B cell (primary cell): ENCODE results near the gene SIRPG. TPM values are rescaled to one million over a fixed set of nuclear protein-coding genes. Genes with fewer than 3 reads are reported as not detected.

ENCODE experiments used
- ATAC-seq: fragments of 200-7000 bp; cut with Tn5 transposase; one replicate; pipeline ENCODE4 v1.10.0; 2021; ENCODE audit warnings: low read depth, mild to moderate bottlenecking, moderate number of reproducible peaks, moderate library complexity
- CTCF ChIA-PET: fragments of 350-600 bp; sonication (Branson Sonifier 250); formaldehyde crosslinking; loops from one replicate; lab custom pipeline; 2021; ENCODE audit warnings: antibody characterized with exemption, inconsistent platforms; lab: Charles Lee
- POLR2A ChIA-PET: fragments of 350-600 bp; sonication (Branson Sonifier 250); formaldehyde crosslinking; loops from one replicate; lab custom pipeline; 2021; ENCODE audit warnings: antibody characterized with exemption; lab: Charles Lee
- DNase-seq: peaks from one replicate; pipeline ENCODE4 v3.0.0; 2013
- H2AFZ ChIP-seq: 2 replicates; pipeline ENCODE4 v1.6.1; 2012; ENCODE audit warnings: mild to moderate bottlenecking, low read depth, low read length; ENCODE audit not compliant: insufficient read depth, poor library complexity, severe bottlenecking
- H3K27ac ChIP-seq, 2 donors: 1 replicate in 1 of 2; 2 replicates in 1 of 2; pipeline ENCODE4 v1.5.1; 2012 to 2013; ENCODE audit warnings: low read length in 2 of 2, mild to moderate bottlenecking in 2 of 2, moderate library complexity in 1 of 2
- H3K27me3 ChIP-seq, 4 experiments: fragments of 200-600 bp in 1 of 4; sonication (generic) in 1 of 4; replicated peaks in 1 of 4; 1 replicate in 2 of 4; 2 replicates in 2 of 4; pipeline versions ENCODE4 v1.6.1 to v1.7.0; 2013 to 2016; ENCODE audit warnings: low read length in 3 of 4, mild to moderate bottlenecking in 2 of 4, mixed read lengths in 1 of 4, moderate library complexity in 1 of 4; ENCODE audit not compliant: insufficient read depth in 4 of 4, control insufficient read depth in 3 of 4; ENCODE audit errors: control extremely low read depth in 1 of 4
- H3K36me3 ChIP-seq, 2 experiments: replicated peaks in 1 of 2; 1 replicate in 1 of 2; 2 replicates in 1 of 2; pipeline versions ENCODE4 v1.6.1 to v1.7.1; 2013; ENCODE audit warnings: low read length in 1 of 2; ENCODE audit not compliant: insufficient read depth in 2 of 2, control insufficient read depth in 1 of 2; ENCODE audit errors: control extremely low read depth in 1 of 2, extremely low read depth in 1 of 2
- H3K4me1 ChIP-seq, 2 donors: fragments of 200-600 bp in 1 of 2; sonication (generic) in 1 of 2; 1 replicate in 1 of 2; 2 replicates in 1 of 2; pipeline versions ENCODE4 v1.5.1 to v1.6.1; 2013 to 2017; ENCODE audit warnings: low read length in 2 of 2; ENCODE audit not compliant: control insufficient read depth in 2 of 2, insufficient read depth in 2 of 2
- H3K4me2 ChIP-seq: replicated peaks from 2 replicates; pipeline ENCODE3; 2012; ENCODE audit warnings: mild to moderate bottlenecking, low read depth, low read length; ENCODE audit not compliant: poor library complexity, severe bottlenecking
- H3K4me3 ChIP-seq, 5 experiments: fragments of 200-600 bp in 1 of 5; sonication (generic) in 1 of 5; 1 replicate in 3 of 5; 2 replicates in 2 of 5; pipeline versions ENCODE4 v1.5.1 to v1.7.0; 2011 to 2016; ENCODE audit warnings: low read length in 4 of 5, mild to moderate bottlenecking in 4 of 5, low read depth in 2 of 5, control low read depth in 1 of 5, moderate library complexity in 1 of 5; ENCODE audit not compliant: insufficient read depth in 1 of 5; ENCODE audit errors: control extremely low read depth in 1 of 5, extremely low read depth in 1 of 5
- H3K79me2 ChIP-seq: fragments of 200-600 bp; sonication (generic); one replicate; pipeline ENCODE4 v1.6.0; 2016; ENCODE audit warnings: low read length; ENCODE audit not compliant: control insufficient read depth, insufficient read depth
- H3K9ac ChIP-seq: fragments of 200-600 bp; sonication (generic); 2 replicates; pipeline ENCODE4 v1.6.1; 2017; ENCODE audit warnings: mild to moderate bottlenecking, low read length, moderate library complexity
- H3K9me3 ChIP-seq, 3 donors: one replicate each; pipeline versions ENCODE4 v1.6.1 to v1.7.1; 2013; ENCODE audit warnings: low read length in 2 of 3; ENCODE audit not compliant: control insufficient read depth in 2 of 3, insufficient read depth in 1 of 3; ENCODE audit errors: control extremely low read depth in 1 of 3
- H4K20me1 ChIP-seq: 2 replicates; pipeline ENCODE4 v1.6.0; 2012; ENCODE audit warnings: mild to moderate bottlenecking, low read length; ENCODE audit not compliant: insufficient read depth, control insufficient read depth, poor library complexity, severe bottlenecking
- H3K27ac Mint-ChIP-seq: one replicate; pipeline ENCODE4 v1.8.0; 2021; ENCODE audit warnings: mixed read lengths
- H3K27me3 Mint-ChIP-seq: one replicate; pipeline ENCODE4 v1.8.0; 2021; ENCODE audit warnings: mixed read lengths
- H3K4me1 Mint-ChIP-seq: one replicate; pipeline ENCODE4 v1.8.0; 2021; ENCODE audit warnings: mixed read lengths
- H3K4me3 Mint-ChIP-seq: one replicate; pipeline ENCODE4 v1.8.0; 2021; ENCODE audit warnings: mixed read lengths
- H3K9me3 Mint-ChIP-seq: one replicate; pipeline ENCODE4 v1.8.0; 2022; ENCODE audit warnings: mixed read lengths; ENCODE audit not compliant: insufficient read depth
- EZH2 ChIP-seq: IDR thresholded peaks from 2 replicates; pipeline ENCODE4 v1.6.1; 2012; ENCODE audit warnings: borderline replicate concordance, low read depth, mild to moderate bottlenecking, moderate library complexity, low read length; ENCODE audit not compliant: insufficient read depth, poor library complexity, severe bottlenecking
- WGBS: methylation state at CpG from one replicate; pipeline ENCODE4 v1.1.5; 2013; ENCODE audit warnings: missing lambda C conversion rate; ENCODE audit not compliant: insufficient coverage; 5-methylcytosine and 5-hydroxymethylcytosine counted together
- intact Hi-C: fragments of 100-400 bp; cut with micrococcal nuclease; formaldehyde crosslinking; loops from one replicate; pipeline ENCODE4 v1.10.0; 2022
- polyA plus RNA-seq: library from polyadenylated mRNA; depleted of rRNA; stranded (reverse); fragments of >200 nt; gene quantifications from 2 replicates; pipeline ENCODE4 v1.2.3, GENCODE V29; 2012
- total RNA-seq, 2 donors: library from RNA; stranded (reverse); fragments of 120-200 nt in 1 of 2; gene quantifications; 1 replicate in 1 of 2; 2 replicates in 1 of 2; pipeline versions ENCODE4 v1.2.3 to v1.2.4, GENCODE V29; 2013 to 2022
- TF ChIP-seq, protein P1 (sequence below): fragments of 200-600 bp; IDR thresholded peaks from one replicate; pipeline ENCODE4 v1.8.0; 2022; ENCODE audit warnings: antibody characterized with exemption, mild to moderate bottlenecking

Gene SIRPG
- total and polyA plus RNA-seq, 2 donors (not counting 1 experiment from before 2014, with no cell fraction given): 0.09 TPM; not detected in 1

DNA sequence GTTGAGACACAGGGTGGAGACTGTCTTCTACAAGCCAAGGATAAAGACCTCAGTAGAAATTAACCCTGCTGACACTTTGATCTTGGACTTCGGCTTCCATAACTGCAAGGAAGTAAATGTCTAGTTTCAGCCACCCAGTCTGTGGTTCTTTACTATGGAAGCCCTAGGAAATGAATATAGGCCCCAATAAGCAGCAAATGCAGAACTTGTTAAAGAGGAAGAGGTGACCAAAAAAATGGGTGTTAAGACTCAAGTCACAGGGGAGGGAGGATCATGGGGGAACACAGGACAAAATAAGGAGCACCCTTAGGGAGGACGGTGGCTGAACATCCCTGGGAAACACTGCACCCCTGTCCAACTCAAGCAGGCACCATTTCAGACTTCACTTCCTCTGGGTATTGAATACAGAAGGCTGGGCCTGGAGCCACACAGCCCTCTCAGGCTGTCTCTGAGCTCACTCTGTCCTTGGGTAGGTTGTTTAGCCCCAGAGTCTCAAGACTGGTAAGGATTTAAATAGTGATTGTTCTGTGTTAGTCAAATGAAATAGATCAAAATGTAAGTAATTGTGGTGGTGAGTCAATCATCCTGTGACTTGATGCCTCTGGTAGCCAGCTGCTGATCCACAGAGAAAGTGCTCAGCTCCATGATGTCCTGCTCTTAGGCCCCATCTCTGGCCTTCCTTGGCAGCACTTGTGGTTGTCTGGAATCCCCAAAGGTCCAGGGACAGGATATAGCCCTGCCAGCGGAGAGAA, 69.6 kb downstream of the SIRPG start:
- H3K4me2 ChIP-seq: no peak overlapping the region
- POLR2A ChIA-PET: no interaction called here
- no peak overlapping the region for H3K27ac ChIP-seq
- TF ChIP-seq, protein P1, sequence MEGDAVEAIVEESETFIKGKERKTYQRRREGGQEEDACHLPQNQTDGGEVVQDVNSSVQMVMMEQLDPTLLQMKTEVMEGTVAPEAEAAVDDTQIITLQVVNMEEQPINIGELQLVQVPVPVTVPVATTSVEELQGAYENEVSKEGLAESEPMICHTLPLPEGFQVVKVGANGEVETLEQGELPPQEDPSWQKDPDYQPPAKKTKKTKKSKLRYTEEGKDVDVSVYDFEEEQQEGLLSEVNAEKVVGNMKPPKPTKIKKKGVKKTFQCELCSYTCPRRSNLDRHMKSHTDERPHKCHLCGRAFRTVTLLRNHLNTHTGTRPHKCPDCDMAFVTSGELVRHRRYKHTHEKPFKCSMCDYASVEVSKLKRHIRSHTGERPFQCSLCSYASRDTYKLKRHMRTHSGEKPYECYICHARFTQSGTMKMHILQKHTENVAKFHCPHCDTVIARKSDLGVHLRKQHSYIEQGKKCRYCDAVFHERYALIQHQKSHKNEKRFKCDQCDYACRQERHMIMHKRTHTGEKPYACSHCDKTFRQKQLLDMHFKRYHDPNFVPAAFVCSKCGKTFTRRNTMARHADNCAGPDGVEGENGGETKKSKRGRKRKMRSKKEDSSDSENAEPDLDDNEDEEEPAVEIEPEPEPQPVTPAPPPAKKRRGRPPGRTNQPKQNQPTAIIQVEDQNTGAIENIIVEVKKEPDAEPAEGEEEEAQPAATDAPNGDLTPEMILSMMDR: no peak
- TF ChIP-seq EZH2: no peak
- no peaks in the 10 kb centered on the region for H3K9me3 ChIP-seq
- intact Hi-C loops: no loop called here
- H3K36me3 ChIP-seq: no peaks in the 10 kb centered on the region
- DNase-seq (no peak), ATAC-seq (no peak)
- no CpG with 5 or more reads among the region's 3 CpGs for WGBS
- peak overlapping the region in 1 of 5 experiments; percentile 23 for H3K4me3 ChIP-seq
- H3K27me3 ChIP-seq: no peaks in the 10 kb centered on the region
- Mint-ChIP-seq H3K9me3 (no peaks in the 10 kb centered on the region), H3K27ac (no peak overlapping the region), H3K4me3 (no peak overlapping the region), H3K27me3 (no peaks in the 10 kb centered on the region), H3K4me1 (peaks cover 3% of the 10 kb centered on the region)
- no peaks in the 10 kb centered on the region for H4K20me1 ChIP-seq
- H3K4me1 ChIP-seq: peaks cover 0 to 15% of the 10 kb centered on the region in 2 donors
- no peak overlapping the region for H3K9ac ChIP-seq
- H2AFZ ChIP-seq: no peak overlapping the region
- H3K79me2 ChIP-seq: no peaks in the 10 kb centered on the region
- CTCF ChIA-PET: no interaction called here

DNA sequence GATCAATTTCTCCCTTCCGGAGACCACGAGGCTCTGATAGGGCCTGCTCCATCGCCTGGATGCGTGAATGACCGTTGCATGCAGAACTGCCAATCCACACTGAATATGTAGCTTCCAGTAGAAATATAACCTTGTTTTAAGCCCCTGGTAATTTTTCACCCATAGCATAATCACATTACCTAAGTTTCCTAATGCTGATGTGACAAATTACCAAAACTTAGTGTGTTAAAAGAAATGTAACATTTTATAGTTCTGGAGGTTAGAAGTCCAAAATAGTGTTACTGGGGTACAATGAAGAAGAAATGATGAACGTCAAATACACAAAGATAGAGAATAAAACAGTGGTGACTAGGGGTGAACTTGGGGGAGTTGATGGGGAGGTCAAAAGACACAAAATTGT, 78.1 kb downstream of the SIRPG start:
- Histone ChIP-seq H3K4me2 (no peak overlapping the region), H3K36me3 (no peaks in the 10 kb centered on the region), H3K9ac (no peak overlapping the region), H3K27me3 (no peaks in the 10 kb centered on the region), H4K20me1 (no peaks in the 10 kb centered on the region), H3K4me1 (no peaks in the 10 kb centered on the region), H2AFZ (no peak overlapping the region), H3K27ac (no peak overlapping the region), H3K9me3 (no peaks in the 10 kb centered on the region), H3K79me2 (no peaks in the 10 kb centered on the region), H3K4me3 (no peak overlapping the region)
- CTCF ChIA-PET: no interaction called here
- POLR2A ChIA-PET: no interaction called here
- ATAC-seq: no peak
- Mint-ChIP-seq H3K27me3 (no peaks in the 10 kb centered on the region), H3K9me3 (no peaks in the 10 kb centered on the region), H3K27ac (no peak overlapping the region), H3K4me1 (no peaks in the 10 kb centered on the region), H3K4me3 (no peak overlapping the region)
- intact Hi-C loops: loop anchor here (2.0 kb wide), 1 partner anchor 35 kb away; no protein-coding TSS in a partner anchor
- WGBS: 100% methylated on average over 4 of the region's 6 CpGs
- TF ChIP-seq EZH2: no peak
- TF ChIP-seq, protein P1: no peak
- no peak for DNase-seq
